Activated CD4-positive, alpha-beta T cell treated with anti-CD3 and anti-CD28 coated beads for 36 hours (primary cell): ENCODE data around the gene NR2C2. TPM values are rescaled to one million over a fixed set of nuclear protein-coding genes. Genes with fewer than 3 reads are reported as not detected.

Source experiments
- total RNA-seq, 2 experiments: library from RNA; stranded (reverse); gene quantifications; one replicate each; pipeline ENCODE4 v1.2.3, GENCODE V29; 2021

Gene NR2C2
- total RNA-seq, 2 experiments from 2014 or later = 46.8 to 52.8 TPM

Other genes with a start within 250 kb of the NR2C2 start
- under 1 TPM in 1 of 2 experiments, not detected in 1; 0.09 TPM for gene FGD5, start 128.6 kb upstream of the NR2C2 start, total RNA-seq
- gene MRPS25, start 117.7 kb downstream of the NR2C2 start, total RNA-seq = 10 to 100 TPM; 52.3 to 67.0 TPM
- gene RBSN, start 151.6 kb downstream of the NR2C2 start, total RNA-seq = 10 to 100 TPM; 13.5 to 15.0 TPM